GM15510 (cell line): ENCODE data around the gene GRK5.

Experiments used
- POLR2A ChIP-seq: IDR thresholded peaks from 3 replicates; pipeline ENCODE4 v1.6.1; 2011; ENCODE audit warnings: borderline replicate concordance; ENCODE audit not compliant: insufficient read length; ENCODE audit errors: extremely low read depth

Gene GRK5

GRCh38 chr10:119377958-119378736 lies 170.8 kb downstream of the GRK5 start:
- TF ChIP-seq POLR2A, result no peak

- no peak for TF ChIP-seq POLR2A
Observed at GRCh38 chr10:119378737-119379067, 171.3 kb downstream of the GRK5 start.

GRCh38 chr10:119379466-119380071 lies 172.2 kb downstream of the GRK5 start:
- TF ChIP-seq POLR2A, result no peak

- TF ChIP-seq POLR2A, result no peak
Observed at GRCh38 chr10:119383174-119383856, 175.9 kb downstream of the GRK5 start.

DNA sequence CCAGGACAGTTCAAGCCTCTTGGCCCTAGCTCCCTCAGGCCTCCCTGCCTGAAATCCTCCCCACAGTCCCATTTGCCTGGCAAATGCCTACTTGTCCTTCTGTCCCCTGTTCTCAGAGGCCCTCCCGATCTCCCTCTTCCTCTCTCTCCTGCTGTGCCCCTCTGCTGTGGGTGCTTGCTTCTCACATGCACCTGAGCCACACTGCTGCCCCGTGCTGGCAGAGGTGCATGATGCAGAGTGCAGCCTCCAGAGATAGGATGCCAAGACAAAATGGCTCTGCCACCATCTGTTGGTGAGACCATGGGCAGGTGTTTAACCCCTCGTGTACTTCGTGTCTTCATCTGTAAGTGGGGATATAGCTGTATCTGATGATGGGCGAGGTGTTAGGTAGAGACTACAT lies 176.8 kb downstream of the GRK5 start:
- TF ChIP-seq POLR2A, result no peak

- no peak for TF ChIP-seq POLR2A
Observed at GRCh38 chr10:119386666-119387065, 179.3 kb downstream of the GRK5 start.

GRCh38 chr10:119388849-119389345 lies 181.5 kb downstream of the GRK5 start:
- TF ChIP-seq POLR2A, result no peak

GRCh38 chr10:119391440-119392251 lies 184.3 kb downstream of the GRK5 start:
- no peak for TF ChIP-seq POLR2A

GRCh38 chr10:119393019-119393418 lies 185.6 kb downstream of the GRK5 start:
- TF ChIP-seq POLR2A, result no peak

- TF ChIP-seq POLR2A, result no peak
Observed at GRCh38 chr10:119393421-119393820, 186.1 kb downstream of the GRK5 start.

DNA sequence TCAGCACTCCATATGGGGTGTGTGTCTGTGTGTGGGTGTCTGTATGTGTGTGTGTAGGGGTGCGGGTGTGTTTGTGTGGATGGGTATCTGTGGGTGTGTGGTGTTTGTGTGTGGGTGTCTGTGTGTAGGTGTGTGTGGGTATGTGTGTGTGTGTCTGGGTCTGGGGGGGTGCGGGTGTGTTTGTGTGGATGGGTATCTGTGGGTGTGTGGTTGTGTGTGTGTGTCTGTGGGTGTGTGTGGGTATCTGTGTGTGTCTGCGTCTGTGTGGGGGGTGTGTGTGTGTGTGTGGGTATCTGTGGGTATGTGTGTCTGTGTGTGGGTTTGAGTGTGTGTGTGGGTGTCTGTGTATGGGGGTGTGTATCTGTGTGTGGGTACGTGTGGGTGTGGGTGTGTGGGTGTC lies 186.5 kb downstream of the GRK5 start:
- no peak for TF ChIP-seq POLR2A

GRCh38 chr10:119394657-119395279 lies 187.4 kb downstream of the GRK5 start:
- no peak for TF ChIP-seq POLR2A

DNA sequence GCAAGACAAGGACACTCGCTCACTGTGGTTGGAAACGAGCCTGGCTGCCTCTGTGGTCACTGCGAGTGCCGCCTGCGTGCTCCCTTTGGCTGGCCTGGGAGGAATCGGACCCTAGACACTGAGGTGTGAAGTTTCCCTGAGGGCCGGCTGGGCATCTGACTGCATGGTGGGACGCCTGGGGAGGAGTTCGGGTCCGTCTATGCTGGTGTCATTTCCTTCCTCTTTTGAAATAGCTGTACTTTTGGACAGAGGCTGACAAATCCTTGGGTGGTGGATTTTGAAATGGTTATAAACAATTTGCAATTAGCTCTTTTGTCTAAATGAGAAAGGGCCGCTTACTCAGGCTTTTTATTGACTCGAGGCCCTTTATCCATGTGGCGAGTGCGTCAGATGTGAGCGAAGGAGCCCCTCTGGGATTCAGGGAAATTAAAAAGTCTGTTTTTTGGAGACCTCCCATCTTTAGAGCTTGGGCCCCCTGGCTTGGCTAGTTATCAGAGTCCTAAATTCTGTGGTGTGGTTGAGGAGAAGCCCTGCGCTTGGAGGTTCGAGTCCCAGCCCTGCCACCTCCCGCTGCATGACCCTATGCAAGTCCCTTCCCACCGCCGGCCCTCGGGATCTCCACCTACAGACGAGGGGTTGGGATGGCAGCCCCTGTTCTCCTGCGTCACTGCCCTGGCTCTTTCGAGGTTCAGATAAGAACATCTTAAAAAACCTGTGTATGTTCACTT lies 188.1 kb downstream of the GRK5 start:
- TF ChIP-seq POLR2A, result no peak
